ENCODE results near the gene IL1RAPL2. TPM values are rescaled to one million over a fixed set of nuclear protein-coding genes. Genes with fewer than 3 reads are reported as not detected.

IL1RAPL2 gene
- total RNA-seq, 4 donors from 2014 or later, result not detected

DNA sequence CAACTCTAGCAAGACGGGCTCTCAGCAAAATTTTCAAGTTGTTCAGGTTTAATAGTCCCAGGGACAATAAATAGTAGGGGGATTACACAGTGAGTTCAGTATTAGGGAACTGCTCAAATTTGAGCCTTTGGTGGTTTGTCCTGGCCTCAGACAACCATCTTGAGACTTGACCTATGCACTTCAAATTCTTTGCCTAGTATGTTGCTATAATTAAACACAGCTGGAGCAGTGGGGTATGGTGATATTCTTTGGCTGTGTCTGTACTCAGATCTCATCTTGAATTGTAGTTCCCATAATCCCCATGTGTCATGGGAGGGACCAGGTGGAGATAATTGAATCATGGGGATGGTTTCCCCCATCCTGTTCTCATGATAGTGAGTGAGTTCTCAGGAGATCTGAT, 697.8 kb downstream of the IL1RAPL2 start:
- no peaks in the 10 kb centered on the region for H3K36me3 ChIP-seq
- H3K4me3 ChIP-seq, result no peak overlapping the region
- DNase-seq, result no peak
- H3K27ac ChIP-seq, result no peak overlapping the region
- no peaks in the 10 kb centered on the region for H3K27me3 ChIP-seq
- no peaks in the 10 kb centered on the region for H3K4me1 ChIP-seq
- TF ChIP-seq, protein P1, sequence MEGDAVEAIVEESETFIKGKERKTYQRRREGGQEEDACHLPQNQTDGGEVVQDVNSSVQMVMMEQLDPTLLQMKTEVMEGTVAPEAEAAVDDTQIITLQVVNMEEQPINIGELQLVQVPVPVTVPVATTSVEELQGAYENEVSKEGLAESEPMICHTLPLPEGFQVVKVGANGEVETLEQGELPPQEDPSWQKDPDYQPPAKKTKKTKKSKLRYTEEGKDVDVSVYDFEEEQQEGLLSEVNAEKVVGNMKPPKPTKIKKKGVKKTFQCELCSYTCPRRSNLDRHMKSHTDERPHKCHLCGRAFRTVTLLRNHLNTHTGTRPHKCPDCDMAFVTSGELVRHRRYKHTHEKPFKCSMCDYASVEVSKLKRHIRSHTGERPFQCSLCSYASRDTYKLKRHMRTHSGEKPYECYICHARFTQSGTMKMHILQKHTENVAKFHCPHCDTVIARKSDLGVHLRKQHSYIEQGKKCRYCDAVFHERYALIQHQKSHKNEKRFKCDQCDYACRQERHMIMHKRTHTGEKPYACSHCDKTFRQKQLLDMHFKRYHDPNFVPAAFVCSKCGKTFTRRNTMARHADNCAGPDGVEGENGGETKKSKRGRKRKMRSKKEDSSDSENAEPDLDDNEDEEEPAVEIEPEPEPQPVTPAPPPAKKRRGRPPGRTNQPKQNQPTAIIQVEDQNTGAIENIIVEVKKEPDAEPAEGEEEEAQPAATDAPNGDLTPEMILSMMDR (IDR thresholded peaks at IDR 0.05), result no peak
- no peak for TF ChIP-seq POLR2A (IDR thresholded peaks at IDR 0.05)
- no peaks in the 10 kb centered on the region for H3K9me3 ChIP-seq

DNA sequence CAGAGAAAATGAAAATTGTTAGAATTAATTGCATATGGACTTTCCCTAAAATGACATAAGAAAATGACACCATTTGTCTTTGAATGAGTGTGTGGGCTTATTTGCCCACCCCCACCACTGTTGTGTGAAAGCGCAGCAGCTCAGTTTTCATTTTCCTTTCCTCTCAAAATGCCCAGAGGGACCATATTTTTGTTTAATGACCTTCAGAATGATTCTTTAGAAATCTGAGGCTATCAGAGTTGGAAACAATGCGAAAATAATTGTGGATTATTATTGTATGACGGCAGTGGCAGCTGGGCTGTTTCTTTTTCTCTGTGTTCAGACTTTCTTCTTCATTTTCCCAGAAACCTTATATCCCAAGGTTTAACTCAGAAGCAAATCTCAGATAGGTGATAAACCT, 699.1 kb downstream of the IL1RAPL2 start:
- no peaks in the 10 kb centered on the region for H3K4me1 ChIP-seq
- DNase-seq, result no peak
- no peaks in the 10 kb centered on the region for H3K36me3 ChIP-seq
- no peaks in the 10 kb centered on the region for H3K9me3 ChIP-seq
- H3K4me3 ChIP-seq, result no peak overlapping the region
- no peak for TF ChIP-seq POLR2A (IDR thresholded peaks at IDR 0.05)
- TF ChIP-seq, protein P1 (IDR thresholded peaks at IDR 0.05), result no peak
- H3K27ac ChIP-seq, result no peak overlapping the region
- H3K27me3 ChIP-seq, result no peaks in the 10 kb centered on the region

DNA sequence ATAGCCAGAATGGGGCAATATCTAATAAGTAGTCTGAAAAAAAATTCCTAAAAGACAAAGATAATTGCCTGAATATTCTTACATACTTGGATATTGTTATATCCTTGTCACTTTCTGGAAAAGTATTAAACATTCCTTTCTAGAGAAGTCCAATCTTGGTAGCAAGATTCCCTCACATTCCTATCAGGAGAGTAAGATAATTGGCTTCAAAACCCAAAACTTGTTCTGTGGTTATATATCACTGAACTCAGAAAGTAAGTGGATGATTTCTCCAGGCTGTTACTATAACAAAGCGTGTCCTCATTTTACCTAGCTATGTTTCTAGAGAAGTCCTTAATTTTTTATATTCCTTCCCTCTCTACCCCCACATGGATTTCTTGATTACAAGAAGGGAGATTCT, 700.5 kb downstream of the IL1RAPL2 start:
- H3K4me3 ChIP-seq, result no peak overlapping the region
- H3K9me3 ChIP-seq, result no peaks in the 10 kb centered on the region
- no peaks in the 10 kb centered on the region for H3K27me3 ChIP-seq
- TF ChIP-seq, protein P1 (IDR thresholded peaks at IDR 0.05), result no peak
- no peak for TF ChIP-seq POLR2A (IDR thresholded peaks at IDR 0.05)
- H3K27ac ChIP-seq, result no peak overlapping the region
- no peaks in the 10 kb centered on the region for H3K4me1 ChIP-seq
- no peaks in the 10 kb centered on the region for H3K36me3 ChIP-seq
- no peak for DNase-seq

DNA sequence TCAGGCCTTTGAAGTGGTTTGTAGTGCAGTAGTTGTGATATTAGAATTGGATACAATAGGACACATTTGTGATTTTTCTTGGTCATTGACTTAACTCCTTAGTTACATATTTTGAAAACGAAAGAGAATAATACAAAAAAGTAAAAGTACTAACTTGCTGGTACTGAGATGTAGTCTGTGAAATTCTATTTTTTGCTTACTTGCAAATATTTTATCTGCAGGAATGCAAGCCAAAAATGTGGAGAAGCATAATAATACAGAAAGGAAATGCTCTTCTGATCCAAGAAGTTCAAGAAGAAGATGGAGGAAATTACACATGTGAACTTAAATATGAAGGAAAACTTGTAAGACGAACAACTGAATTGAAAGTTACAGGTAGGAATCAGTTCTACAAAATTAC, 701.2 kb downstream of the IL1RAPL2 start:
- Histone ChIP-seq H3K27me3 (no peaks in the 10 kb centered on the region), H3K27ac (no peak overlapping the region), H3K4me3 (no peak overlapping the region), H3K9me3 (no peaks in the 10 kb centered on the region), H3K36me3 (no peaks in the 10 kb centered on the region), H3K4me1 (no peaks in the 10 kb centered on the region)
- no peak for DNase-seq
- TF ChIP-seq, protein P1 (IDR thresholded peaks at IDR 0.05), result no peak
- no peak for TF ChIP-seq POLR2A (IDR thresholded peaks at IDR 0.05)

DNA sequence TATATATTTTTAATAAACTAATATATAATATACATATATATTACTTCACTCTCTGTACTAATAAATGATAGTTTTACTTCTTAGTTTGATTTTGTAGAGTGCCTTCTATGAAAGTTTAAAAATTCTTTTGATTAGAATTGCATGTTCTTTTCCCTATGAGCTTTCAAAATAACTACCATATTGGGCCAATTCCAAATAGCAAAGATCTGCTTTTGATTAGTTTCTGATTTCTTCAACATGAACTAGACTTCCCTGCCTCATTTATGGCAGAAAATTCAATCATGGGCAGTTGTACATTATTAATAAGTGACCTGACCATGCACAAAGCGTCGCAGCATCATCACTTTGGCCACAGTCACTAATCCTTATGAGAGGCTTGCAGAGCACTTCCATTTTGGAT, 703.4 kb downstream of the IL1RAPL2 start:
- Histone ChIP-seq H3K9me3 (no peaks in the 10 kb centered on the region), H3K27me3 (no peaks in the 10 kb centered on the region), H3K36me3 (no peaks in the 10 kb centered on the region), H3K4me1 (no peaks in the 10 kb centered on the region), H3K4me3 (no peak overlapping the region), H3K27ac (no peak overlapping the region)
- TF ChIP-seq POLR2A (IDR thresholded peaks at IDR 0.05), result no peak
- TF ChIP-seq, protein P1 (IDR thresholded peaks at IDR 0.05), result no peak
- DNase-seq, result no peak

DNA sequence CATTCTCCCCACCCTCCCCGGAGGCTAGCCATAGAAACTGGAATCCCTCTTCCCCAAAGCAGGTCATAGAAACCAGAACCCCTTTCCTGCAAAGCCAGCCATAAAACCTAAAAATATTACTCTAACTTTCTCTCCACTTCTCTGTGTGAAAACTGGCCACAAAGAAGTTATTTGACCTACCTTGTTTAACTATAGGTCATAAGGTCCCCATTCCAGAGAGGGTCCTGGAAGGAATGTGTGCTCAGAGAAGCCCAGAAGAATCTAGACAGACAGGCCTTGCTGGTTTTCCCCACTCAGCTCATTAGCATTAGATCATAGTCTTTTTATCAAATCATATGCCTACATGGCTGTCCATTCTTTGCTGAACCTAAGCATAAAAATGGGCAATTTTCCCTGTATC, 707.3 kb downstream of the IL1RAPL2 start:
- Histone ChIP-seq H3K4me3 (no peak overlapping the region), H3K9me3 (no peaks in the 10 kb centered on the region), H3K27me3 (no peaks in the 10 kb centered on the region), H3K27ac (no peak overlapping the region), H3K4me1 (no peaks in the 10 kb centered on the region), H3K36me3 (no peaks in the 10 kb centered on the region)
- DNase-seq, result no peak
- TF ChIP-seq POLR2A (IDR thresholded peaks at IDR 0.05), result no peak
- TF ChIP-seq, protein P1 (IDR thresholded peaks at IDR 0.05), result no peak
